ENCODE measurements around the gene MED10. TPM values are rescaled to one million over a fixed set of nuclear protein-coding genes. Genes with fewer than 3 reads are reported as not detected.

Gene MED10
- total and polyA plus RNA-seq, 9 of the 15 experiments (the other 6 are each of a cell fraction or from before 2014, with no cell fraction given): 23.8 to 83.4 (median 58.8) TPM

GRCh38 chr5:6408627-6409446 is 30.5 kb upstream of the MED10 start (continued):
- 0 out of 2 replicates have a peak, but pooled peaks have one; percentile 62 for TF ChIP-seq RNF2 (IDR thresholded peaks at IDR 0.05)
- TF ChIP-seq ZNF584 (CRISPR knock-in tag; IDR thresholded peaks at IDR 0.05; ENCODE audit: low read depth): no peak; the same call in 1 of the 2 replicates
- TF ChIP-seq ZNF766 (CRISPR knock-in tag; conservative IDR thresholded peaks at IDR 0.05): no peak
- TF ChIP-seq SIN3A (IDR thresholded peaks at IDR 0.05; ENCODE audit: borderline replicate concordance in 2 of 2, control insufficient read depth in 1 of 2, low read depth in 2 of 2, low read length in 2 of 2): no peak
- TF ChIP-seq KLF16 (IDR thresholded peaks at IDR 0.05): no peak
- TF ChIP-seq NUFIP1 (IDR thresholded peaks at IDR 0.05; ENCODE audit: partially characterized antibody): no peak
- TF ChIP-seq PTTG1 (tag; IDR thresholded peaks at IDR 0.05; ENCODE audit: low read depth): 0 out of 2 replicates have a peak, but pooled peaks have one; percentile 37
- TF ChIP-seq, protein P1, sequence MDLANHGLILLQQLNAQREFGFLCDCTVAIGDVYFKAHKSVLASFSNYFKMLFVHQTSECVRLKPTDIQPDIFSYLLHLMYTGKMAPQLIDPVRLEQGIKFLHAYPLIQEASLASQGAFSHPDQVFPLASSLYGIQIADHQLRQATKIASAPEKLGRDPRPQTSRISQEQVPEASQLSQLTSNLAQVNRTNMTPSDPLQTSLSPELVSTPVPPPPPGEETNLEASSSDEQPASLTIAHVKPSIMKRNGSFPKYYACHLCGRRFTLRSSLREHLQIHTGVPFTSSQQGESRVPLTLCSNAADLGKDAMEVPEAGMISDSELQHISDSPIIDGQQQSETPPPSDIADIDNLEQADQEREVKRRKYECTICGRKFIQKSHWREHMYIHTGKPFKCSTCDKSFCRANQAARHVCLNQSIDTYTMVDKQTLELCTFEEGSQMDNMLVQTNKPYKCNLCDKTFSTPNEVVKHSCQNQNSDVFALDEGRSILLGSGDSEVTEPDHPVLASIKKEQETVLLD (IDR thresholded peaks at IDR 0.05): no peak
- TF ChIP-seq KLF6 (CRISPR knock-in tag; IDR thresholded peaks at IDR 0.05; ENCODE audit: borderline replicate concordance): no peak
- peak in 1 of 2 experiments; percentile 51; a peak in 1 of 4 replicates for TF ChIP-seq RCOR1 (IDR thresholded peaks at IDR 0.05; ENCODE audit: borderline replicate concordance in 1 of 2, low read depth in 2 of 2, low read length in 2 of 2)
- TF ChIP-seq NCOA4 (IDR thresholded peaks at IDR 0.05; ENCODE audit: partially characterized antibody): no peak
- peak; percentile 41; the same call in 1 of the 2 replicates for TF ChIP-seq ELF4 (CRISPR knock-in tag; IDR thresholded peaks at IDR 0.05)
- TF ChIP-seq NBN (IDR thresholded peaks at IDR 0.05; ENCODE audit: low read depth): peak; percentile 60; the same call in 1 of the 2 replicates
- no peak for TF ChIP-seq SREBF2 (CRISPR knock-in tag; IDR thresholded peaks at IDR 0.05)
- TF ChIP-seq, protein P2, sequence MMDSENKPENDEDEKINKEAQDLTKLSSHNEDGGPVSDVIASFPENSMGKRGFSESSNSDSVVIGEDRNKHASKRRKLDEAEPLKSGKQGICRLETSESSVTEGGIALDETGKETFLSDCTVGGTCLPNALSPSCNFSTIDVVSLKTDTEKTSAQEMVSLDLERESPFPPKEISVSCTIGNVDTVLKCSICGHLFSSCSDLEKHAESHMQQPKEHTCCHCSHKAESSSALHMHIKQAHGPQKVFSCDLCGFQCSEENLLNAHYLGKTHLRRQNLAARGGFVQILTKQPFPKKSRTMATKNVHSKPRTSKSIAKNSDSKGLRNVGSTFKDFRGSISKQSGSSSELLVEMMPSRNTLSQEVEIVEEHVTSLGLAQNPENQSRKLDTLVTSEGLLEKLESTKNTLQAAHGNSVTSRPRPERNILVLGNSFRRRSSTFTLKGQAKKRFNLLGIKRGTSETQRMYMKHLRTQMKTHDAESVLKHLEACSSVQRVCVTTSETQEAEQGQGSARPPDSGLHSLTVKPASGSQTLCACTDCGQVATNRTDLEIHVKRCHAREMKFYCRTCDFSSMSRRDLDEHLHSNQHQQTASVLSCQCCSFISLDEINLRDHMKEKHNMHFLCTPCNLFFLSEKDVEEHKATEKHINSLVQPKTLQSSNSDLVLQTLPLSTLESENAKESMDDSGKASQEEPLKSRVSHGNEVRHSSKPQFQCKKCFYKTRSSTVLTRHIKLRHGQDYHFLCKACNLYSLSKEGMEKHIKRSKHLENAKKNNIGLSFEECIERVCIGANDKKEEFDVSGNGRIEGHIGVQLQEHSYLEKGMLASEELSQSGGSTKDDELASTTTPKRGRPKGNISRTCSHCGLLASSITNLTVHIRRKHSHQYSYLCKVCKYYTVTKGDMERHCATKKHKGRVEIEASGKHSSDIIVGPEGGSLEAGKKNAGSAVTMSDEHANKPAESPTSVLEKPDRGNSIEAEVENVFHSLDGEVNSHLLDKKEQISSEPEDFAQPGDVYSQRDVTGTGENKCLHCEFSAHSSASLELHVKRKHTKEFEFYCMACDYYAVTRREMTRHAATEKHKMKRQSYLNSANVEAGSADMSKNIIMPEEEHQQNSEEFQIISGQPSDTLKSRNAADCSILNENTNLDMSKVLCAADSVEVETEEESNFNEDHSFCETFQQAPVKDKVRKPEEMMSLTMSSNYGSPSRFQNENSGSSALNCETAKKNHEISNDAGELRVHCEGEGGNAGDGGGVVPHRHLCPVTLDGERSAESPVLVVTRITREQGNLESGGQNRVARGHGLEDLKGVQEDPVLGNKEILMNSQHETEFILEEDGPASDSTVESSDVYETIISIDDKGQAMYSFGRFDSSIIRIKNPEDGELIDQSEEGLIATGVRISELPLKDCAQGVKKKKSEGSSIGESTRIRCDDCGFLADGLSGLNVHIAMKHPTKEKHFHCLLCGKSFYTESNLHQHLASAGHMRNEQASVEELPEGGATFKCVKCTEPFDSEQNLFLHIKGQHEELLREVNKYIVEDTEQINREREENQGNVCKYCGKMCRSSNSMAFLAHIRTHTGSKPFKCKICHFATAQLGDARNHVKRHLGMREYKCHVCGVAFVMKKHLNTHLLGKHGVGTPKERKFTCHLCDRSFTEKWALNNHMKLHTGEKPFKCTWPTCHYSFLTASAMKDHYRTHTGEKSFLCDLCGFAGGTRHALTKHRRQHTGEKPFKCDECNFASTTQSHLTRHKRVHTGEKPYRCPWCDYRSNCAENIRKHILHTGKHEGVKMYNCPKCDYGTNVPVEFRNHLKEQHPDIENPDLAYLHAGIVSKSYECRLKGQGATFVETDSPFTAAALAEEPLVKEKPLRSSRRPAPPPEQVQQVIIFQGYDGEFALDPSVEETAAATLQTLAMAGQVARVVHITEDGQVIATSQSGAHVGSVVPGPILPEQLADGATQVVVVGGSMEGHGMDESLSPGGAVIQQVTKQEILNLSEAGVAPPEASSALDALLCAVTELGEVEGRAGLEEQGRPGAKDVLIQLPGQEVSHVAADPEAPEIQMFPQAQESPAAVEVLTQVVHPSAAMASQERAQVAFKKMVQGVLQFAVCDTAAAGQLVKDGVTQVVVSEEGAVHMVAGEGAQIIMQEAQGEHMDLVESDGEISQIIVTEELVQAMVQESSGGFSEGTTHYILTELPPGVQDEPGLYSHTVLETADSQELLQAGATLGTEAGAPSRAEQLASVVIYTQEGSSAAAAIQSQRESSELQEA (IDR thresholded peaks at IDR 0.05; ENCODE audit: low read depth): no peak
- no peak for TF ChIP-seq ZC3H8 (IDR thresholded peaks at IDR 0.05)
- no peak for TF ChIP-seq FOXK1 (CRISPR knock-in tag; IDR thresholded peaks at IDR 0.05; ENCODE audit: borderline replicate concordance)
- no peak for TF ChIP-seq ZNF668 (CRISPR knock-in tag; IDR thresholded peaks at IDR 0.05)
- TF ChIP-seq ZBTB17 (CRISPR knock-in tag; IDR thresholded peaks at IDR 0.05): no peak
- TF ChIP-seq POLR2H (tag; IDR thresholded peaks at IDR 0.05; ENCODE audit: low read depth): no peak

All from K562 (cell line).